Measurements from ENCODE around the gene C1orf159. TPM values are rescaled to one million over a fixed set of nuclear protein-coding genes. Genes with fewer than 3 reads are reported as not detected.
A peak's percentile ranks its signal among the peaks of the same experiment; 100 is the strongest.

The C1orf159 gene
- total and polyA plus RNA-seq, 9 of the 15 experiments (the other 6 are each of a cell fraction or from before 2014, with no cell fraction given), result 0.28 to 54.9 (median 10.6) TPM

DNA sequence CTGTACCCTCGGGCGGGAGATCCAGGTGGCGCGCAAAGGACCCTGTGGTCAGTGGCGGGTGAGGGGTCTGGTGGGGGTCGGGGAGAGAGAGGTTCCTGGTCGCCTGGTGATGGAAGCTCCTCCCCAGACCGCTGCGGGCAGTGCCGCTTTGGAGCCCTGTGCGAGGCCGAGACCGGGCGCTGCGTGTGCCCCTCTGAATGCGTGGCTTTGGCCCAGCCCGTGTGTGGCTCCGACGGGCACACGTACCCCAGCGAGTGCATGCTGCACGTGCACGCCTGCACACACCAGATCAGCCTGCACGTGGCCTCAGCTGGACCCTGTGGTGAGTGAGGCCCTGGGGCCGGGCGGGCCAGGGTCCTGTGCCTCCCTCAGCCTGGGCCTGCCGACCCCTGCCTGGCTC, 72.5 kb downstream of the C1orf159 start:
- no peak overlapping the region for H3K4me2 ChIP-seq (ENCODE audit: insufficient read depth, low read length)
- no peaks in the 10 kb centered on the region for H3K9me1 ChIP-seq (ENCODE audit: control insufficient read depth, insufficient read depth, low read length)
- H4K20me1 ChIP-seq (replicated peaks; ENCODE audit: control insufficient read depth, insufficient read depth, low read length), result peaks cover 9% of the 10 kb centered on the region
- H3K9me3 ChIP-seq (replicated peaks; ENCODE audit: control insufficient read depth, insufficient read depth, low read depth, low read length), result no peaks in the 10 kb centered on the region
- ATAC-seq (no peak), FAIRE-seq (no peak), DNase-seq (ENCODE audit: extremely low read depth in 1 of 4, low spot score in 3 of 4) (no peak)
- ChIA-PET CTCF (ENCODE audit: low intra/inter-chr PET ratio) (no interaction called here), POLR2A (interaction anchor here (1.2 kb wide), 1 partner anchor 14 kb away, joined by 3 read pairs; no protein-coding TSS in a partner anchor)
- H3K79me2 ChIP-seq (ENCODE audit: control insufficient read depth, insufficient read depth, low read length), result no peaks in the 10 kb centered on the region; the same call in 2 of the 3 replicates
- no peak overlapping the region for H3K27ac ChIP-seq (ENCODE audit: extremely low read depth, low read depth, low read length)
- no peak overlapping the region for H3K9ac ChIP-seq (ENCODE audit: insufficient read depth in 1 of 2, low read depth in 2 of 2, low read length in 2 of 2)
- no peaks in the 10 kb centered on the region for H3K27me3 ChIP-seq (ENCODE audit: control insufficient read depth in 2 of 2, insufficient read depth in 2 of 2, low read length in 2 of 2)
- no peak overlapping the region for H3K4me3 ChIP-seq
- in situ Hi-C loops (cut with MboI) (no loop called here), intact Hi-C loops (cut with micrococcal nuclease) (no loop called here)
- WGBS (ENCODE audit: insufficient coverage, low coverage, missing lambda C conversion rate), result 93% methylated on average over 21 of the region's 27 CpGs
- no TSS peak for BruUV-seq (replicated peaks)
- H2AFZ ChIP-seq (ENCODE audit: low read depth, low read length), result no peak overlapping the region
- H3K4me1 ChIP-seq (replicated peaks in 1 of 2; ENCODE audit: control insufficient read depth in 2 of 2, insufficient read depth in 2 of 2, low read length in 2 of 2), result peaks cover 8 to 69% of the 10 kb centered on the region in 2 experiments; a peak in 4 of 5 replicates
- peaks cover 68% of the 10 kb centered on the region; the same call in 2 of the 3 replicates for H3K36me3 ChIP-seq (ENCODE audit: control insufficient read depth, insufficient read depth, low read length)
- TF ChIP-seq HDGF (IDR thresholded peaks at IDR 0.05) (no peak), TCF3 (CRISPR knock-in tag; IDR thresholded peaks at IDR 0.05) (no peak), SREBF1 (IDR thresholded peaks at IDR 0.05; ENCODE audit: borderline replicate concordance, low read depth, low read length) (no peak)

DNA sequence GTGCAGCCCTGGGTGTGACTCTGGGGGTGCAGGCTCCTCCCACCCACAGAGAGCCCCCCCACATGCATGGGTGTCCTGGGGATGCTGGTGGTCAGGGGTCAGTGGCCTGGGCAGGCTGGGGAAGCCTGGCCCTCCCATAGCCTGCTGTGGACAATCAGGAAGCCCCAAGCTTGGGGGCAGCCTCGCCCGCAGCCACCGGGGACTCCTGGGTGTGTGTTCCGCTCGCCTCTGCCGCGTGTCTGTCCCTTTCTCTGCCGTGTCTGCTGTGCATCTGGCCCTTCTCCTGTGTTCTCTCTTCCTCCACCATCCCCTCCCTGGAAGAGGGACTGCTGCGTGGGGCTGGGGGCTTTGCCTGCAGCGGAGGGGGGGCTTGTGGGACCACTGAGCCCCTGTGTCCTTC, 73.1 kb downstream of the C1orf159 start:
- no peak overlapping the region for H3K4me3 ChIP-seq
- H3K79me2 ChIP-seq (ENCODE audit: control insufficient read depth, insufficient read depth, low read length), result no peaks in the 10 kb centered on the region; the same call in 2 of the 3 replicates
- no peak overlapping the region for H3K4me2 ChIP-seq (ENCODE audit: insufficient read depth, low read length)
- in situ Hi-C loops (cut with MboI) (no loop called here), intact Hi-C loops (cut with micrococcal nuclease) (no loop called here)
- H3K27me3 ChIP-seq (ENCODE audit: control insufficient read depth in 2 of 2, insufficient read depth in 2 of 2, low read length in 2 of 2), result no peaks in the 10 kb centered on the region
- H3K9ac ChIP-seq (ENCODE audit: insufficient read depth in 1 of 2, low read depth in 2 of 2, low read length in 2 of 2), result peak overlapping the region in 1 of 2 experiments; percentile 28; a peak in 1 of 4 replicates
- TF ChIP-seq LARP7 (IDR thresholded peaks at IDR 0.05), result no peak
- TF ChIP-seq POLR2G (IDR thresholded peaks at IDR 0.05; ENCODE audit: low read depth, low read length), result 0 out of 2 replicates have a peak, but pooled peaks have one; percentile 11
- TF ChIP-seq, protein P1, sequence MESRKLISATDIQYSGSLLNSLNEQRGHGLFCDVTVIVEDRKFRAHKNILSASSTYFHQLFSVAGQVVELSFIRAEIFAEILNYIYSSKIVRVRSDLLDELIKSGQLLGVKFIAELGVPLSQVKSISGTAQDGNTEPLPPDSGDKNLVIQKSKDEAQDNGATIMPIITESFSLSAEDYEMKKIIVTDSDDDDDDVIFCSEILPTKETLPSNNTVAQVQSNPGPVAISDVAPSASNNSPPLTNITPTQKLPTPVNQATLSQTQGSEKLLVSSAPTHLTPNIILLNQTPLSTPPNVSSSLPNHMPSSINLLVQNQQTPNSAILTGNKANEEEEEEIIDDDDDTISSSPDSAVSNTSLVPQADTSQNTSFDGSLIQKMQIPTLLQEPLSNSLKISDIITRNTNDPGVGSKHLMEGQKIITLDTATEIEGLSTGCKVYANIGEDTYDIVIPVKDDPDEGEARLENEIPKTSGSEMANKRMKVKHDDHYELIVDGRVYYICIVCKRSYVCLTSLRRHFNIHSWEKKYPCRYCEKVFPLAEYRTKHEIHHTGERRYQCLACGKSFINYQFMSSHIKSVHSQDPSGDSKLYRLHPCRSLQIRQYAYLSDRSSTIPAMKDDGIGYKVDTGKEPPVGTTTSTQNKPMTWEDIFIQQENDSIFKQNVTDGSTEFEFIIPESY (CRISPR knock-in tag; IDR thresholded peaks at IDR 0.05), result peak; percentile 98
- peaks cover 14% of the 10 kb centered on the region for H4K20me1 ChIP-seq (replicated peaks; ENCODE audit: control insufficient read depth, insufficient read depth, low read length)
- CTCF ChIA-PET (ENCODE audit: low intra/inter-chr PET ratio), result no interaction called here
- ATAC-seq (no peak), FAIRE-seq (no peak), DNase-seq (ENCODE audit: extremely low read depth in 1 of 4, low spot score in 3 of 4) (no peak)
- no peak overlapping the region for H3K27ac ChIP-seq (ENCODE audit: extremely low read depth, low read depth, low read length)
- no TSS peak for BruUV-seq (replicated peaks)
- peaks cover 65% of the 10 kb centered on the region; the same call in 2 of the 3 replicates for H3K36me3 ChIP-seq (ENCODE audit: control insufficient read depth, insufficient read depth, low read length)
- no peaks in the 10 kb centered on the region for H3K9me1 ChIP-seq (ENCODE audit: control insufficient read depth, insufficient read depth, low read length)
- POLR2A ChIA-PET, result no interaction called here
- H2AFZ ChIP-seq (ENCODE audit: low read depth, low read length), result no peak overlapping the region
- 94% methylated on average over 8 of the region's 10 CpGs for WGBS (ENCODE audit: insufficient coverage, low coverage, missing lambda C conversion rate)
- H3K9me3 ChIP-seq (replicated peaks; ENCODE audit: control insufficient read depth, insufficient read depth, low read depth, low read length), result no peaks in the 10 kb centered on the region
- H3K4me1 ChIP-seq (replicated peaks in 1 of 2; ENCODE audit: control insufficient read depth in 2 of 2, insufficient read depth in 2 of 2, low read length in 2 of 2), result peaks cover 8 to 75% of the 10 kb centered on the region in 2 experiments; a peak in 4 of 5 replicates
